ENCODE results near the gene NDUFC2.

Gene NDUFC2

GRCh38 chr11:78037825-78038620 is 41.6 kb downstream of the NDUFC2 start:
- Histone ChIP-seq H3K27ac (no peak overlapping the region), H3K9ac (no peak overlapping the region), H3K36me3 (ENCODE audit: insufficient read depth) (no peaks in the 10 kb centered on the region), H3K4me1 (ENCODE audit: low read depth, poor library complexity, severe bottlenecking) (peaks cover 19% of the 10 kb centered on the region), H3K4me2 (no peak overlapping the region), H2AFZ (ENCODE audit: low read depth) (no peak overlapping the region), H3K4me3 (IDR thresholded peaks at IDR 0.05; ENCODE audit: insufficient read depth, low read depth, low read length) (no peak overlapping the region), H4K20me1 (ENCODE audit: insufficient read depth) (no peaks in the 10 kb centered on the region), H3K27me3 (ENCODE audit: insufficient read depth, low read depth) (no peaks in the 10 kb centered on the region), H3K79me2 (ENCODE audit: insufficient read depth, low read depth) (no peaks in the 10 kb centered on the region)
- TF ChIP-seq CTCF (conservative IDR thresholded peaks at IDR 0.05; ENCODE audit: low read depth, low read length), result no peak

GRCh38 chr11:78037056-78037455 is 42.6 kb downstream of the NDUFC2 start:
- Histone ChIP-seq H3K27ac (no peak overlapping the region), H2AFZ (ENCODE audit: low read depth) (no peak overlapping the region), H3K36me3 (ENCODE audit: insufficient read depth) (no peaks in the 10 kb centered on the region), H3K9ac (no peak overlapping the region), H3K4me2 (no peak overlapping the region), H3K4me3 (IDR thresholded peaks at IDR 0.05; ENCODE audit: insufficient read depth, low read depth, low read length) (no peak overlapping the region), H3K4me1 (ENCODE audit: low read depth, poor library complexity, severe bottlenecking) (peaks cover 22% of the 10 kb centered on the region), H3K79me2 (ENCODE audit: insufficient read depth, low read depth) (no peaks in the 10 kb centered on the region), H3K27me3 (ENCODE audit: insufficient read depth, low read depth) (no peaks in the 10 kb centered on the region), H4K20me1 (ENCODE audit: insufficient read depth) (no peaks in the 10 kb centered on the region)
- no peak for TF ChIP-seq CTCF (conservative IDR thresholded peaks at IDR 0.05; ENCODE audit: low read depth, low read length)

DNA sequence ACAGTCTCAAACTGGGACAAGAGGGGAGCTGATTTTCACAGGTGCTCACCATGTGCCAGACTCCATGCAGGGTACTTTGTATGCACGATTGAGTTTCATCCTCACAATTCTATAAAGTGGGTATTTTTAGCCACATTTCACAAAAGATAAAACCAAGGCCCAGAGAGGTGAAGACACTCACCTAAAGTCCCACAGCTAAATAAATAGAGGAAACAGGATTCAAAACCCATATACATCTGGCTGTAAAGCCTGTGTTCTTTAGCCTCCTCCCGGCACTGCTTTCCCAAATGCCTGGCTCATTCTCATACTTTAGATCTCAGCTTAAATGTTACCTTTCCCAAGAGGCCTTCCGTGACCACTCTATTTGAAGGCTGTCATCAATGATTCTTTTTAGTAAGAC is 43.3 kb downstream of the NDUFC2 start:
- no peak overlapping the region for H3K4me2 ChIP-seq
- H3K4me3 ChIP-seq (IDR thresholded peaks at IDR 0.05; ENCODE audit: insufficient read depth, low read depth, low read length), result no peak overlapping the region
- H2AFZ ChIP-seq (ENCODE audit: low read depth), result no peak overlapping the region
- no peaks in the 10 kb centered on the region for H3K27me3 ChIP-seq (ENCODE audit: insufficient read depth, low read depth)
- TF ChIP-seq CTCF (conservative IDR thresholded peaks at IDR 0.05; ENCODE audit: low read depth, low read length), result no peak
- H4K20me1 ChIP-seq (ENCODE audit: insufficient read depth), result no peaks in the 10 kb centered on the region
- no peaks in the 10 kb centered on the region for H3K36me3 ChIP-seq (ENCODE audit: insufficient read depth)
- no peaks in the 10 kb centered on the region for H3K79me2 ChIP-seq (ENCODE audit: insufficient read depth, low read depth)
- no peak overlapping the region for H3K27ac ChIP-seq
- no peak overlapping the region for H3K9ac ChIP-seq
- peaks cover 29% of the 10 kb centered on the region for H3K4me1 ChIP-seq (ENCODE audit: low read depth, poor library complexity, severe bottlenecking)

DNA sequence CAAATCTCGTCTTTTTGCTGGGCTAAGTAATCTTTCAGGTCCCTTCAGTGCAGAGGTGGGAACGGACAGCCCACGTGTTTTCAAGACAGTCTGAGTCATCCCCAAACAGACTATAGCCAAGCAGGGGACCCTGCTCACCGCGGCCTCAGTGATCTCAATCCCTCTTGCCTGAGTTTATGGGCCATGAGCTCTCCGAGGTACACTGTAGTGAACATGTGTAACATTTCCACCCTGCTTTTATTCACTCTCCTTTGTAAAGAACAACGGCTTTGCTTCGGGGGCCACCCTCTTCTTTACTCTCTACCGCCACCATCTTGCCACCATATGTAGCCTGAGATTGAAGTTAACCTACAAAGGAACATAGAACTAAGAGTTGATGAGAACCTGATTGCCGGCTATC is 45.0 kb downstream of the NDUFC2 start:
- Histone ChIP-seq H3K27ac (no peak overlapping the region), H4K20me1 (ENCODE audit: insufficient read depth) (no peaks in the 10 kb centered on the region), H3K4me3 (IDR thresholded peaks at IDR 0.05; ENCODE audit: insufficient read depth, low read depth, low read length) (no peak overlapping the region), H3K4me1 (ENCODE audit: low read depth, poor library complexity, severe bottlenecking) (peaks cover 24% of the 10 kb centered on the region), H2AFZ (ENCODE audit: low read depth) (no peak overlapping the region), H3K9ac (no peak overlapping the region), H3K4me2 (no peak overlapping the region), H3K79me2 (ENCODE audit: insufficient read depth, low read depth) (no peaks in the 10 kb centered on the region), H3K36me3 (ENCODE audit: insufficient read depth) (no peaks in the 10 kb centered on the region), H3K27me3 (ENCODE audit: insufficient read depth, low read depth) (no peaks in the 10 kb centered on the region)
- TF ChIP-seq CTCF (conservative IDR thresholded peaks at IDR 0.05; ENCODE audit: low read depth, low read length), result no peak
